Medulla oblongata (tissue), 1 donor: ENCODE data around the gene HTR6.
"Not testable (repeated sequence)": the region's sequence is repeated elsewhere in the genome, so short reads cannot be mapped to it uniquely, and the experiment has no call there.

Experiments
- DNase-seq: peaks from one replicate; pipeline ENCODE4 v3.0.0-alpha.2; 2015; ENCODE audit errors: extremely low spot score

HTR6 gene

DNA sequence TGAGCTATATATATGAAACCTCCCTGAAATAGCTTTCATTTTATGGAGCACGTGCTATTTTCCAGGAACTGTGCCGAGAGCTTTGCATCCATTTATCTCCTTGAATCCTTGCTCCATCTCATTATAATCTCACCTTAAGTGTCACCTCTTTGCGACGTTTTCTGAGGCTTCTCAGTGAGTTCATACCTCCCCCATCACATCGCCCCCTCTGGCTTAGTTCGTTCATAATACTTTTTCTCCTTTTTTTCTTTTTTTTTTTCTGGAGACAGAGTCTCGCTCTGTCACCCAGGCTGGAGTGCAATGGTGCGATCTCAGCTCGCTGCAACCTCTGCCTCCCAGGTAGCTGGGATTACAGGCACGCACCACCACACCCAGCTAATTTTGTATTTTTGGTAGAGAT is 25.4 kb upstream of the HTR6 start:
- not testable (repeated sequence) for DNase-seq

DNA sequence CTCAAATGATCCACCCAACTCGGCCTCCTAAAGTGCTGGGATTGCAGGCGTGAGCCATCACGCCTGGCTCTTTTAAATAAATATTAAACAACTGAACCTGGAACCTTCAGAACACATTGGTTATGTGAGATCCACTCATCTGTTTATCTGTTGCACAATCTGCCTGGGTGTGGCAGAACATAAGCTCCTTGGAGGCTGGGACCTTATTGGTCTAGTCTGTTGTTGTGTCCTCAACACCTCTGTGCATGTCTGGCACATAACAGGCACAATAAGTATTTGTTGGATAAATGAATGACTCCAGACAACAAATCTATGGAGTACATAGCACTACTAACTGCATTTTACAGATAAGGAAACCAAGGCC is 24.7 kb upstream of the HTR6 start:
- DNase-seq: no peak

DNA sequence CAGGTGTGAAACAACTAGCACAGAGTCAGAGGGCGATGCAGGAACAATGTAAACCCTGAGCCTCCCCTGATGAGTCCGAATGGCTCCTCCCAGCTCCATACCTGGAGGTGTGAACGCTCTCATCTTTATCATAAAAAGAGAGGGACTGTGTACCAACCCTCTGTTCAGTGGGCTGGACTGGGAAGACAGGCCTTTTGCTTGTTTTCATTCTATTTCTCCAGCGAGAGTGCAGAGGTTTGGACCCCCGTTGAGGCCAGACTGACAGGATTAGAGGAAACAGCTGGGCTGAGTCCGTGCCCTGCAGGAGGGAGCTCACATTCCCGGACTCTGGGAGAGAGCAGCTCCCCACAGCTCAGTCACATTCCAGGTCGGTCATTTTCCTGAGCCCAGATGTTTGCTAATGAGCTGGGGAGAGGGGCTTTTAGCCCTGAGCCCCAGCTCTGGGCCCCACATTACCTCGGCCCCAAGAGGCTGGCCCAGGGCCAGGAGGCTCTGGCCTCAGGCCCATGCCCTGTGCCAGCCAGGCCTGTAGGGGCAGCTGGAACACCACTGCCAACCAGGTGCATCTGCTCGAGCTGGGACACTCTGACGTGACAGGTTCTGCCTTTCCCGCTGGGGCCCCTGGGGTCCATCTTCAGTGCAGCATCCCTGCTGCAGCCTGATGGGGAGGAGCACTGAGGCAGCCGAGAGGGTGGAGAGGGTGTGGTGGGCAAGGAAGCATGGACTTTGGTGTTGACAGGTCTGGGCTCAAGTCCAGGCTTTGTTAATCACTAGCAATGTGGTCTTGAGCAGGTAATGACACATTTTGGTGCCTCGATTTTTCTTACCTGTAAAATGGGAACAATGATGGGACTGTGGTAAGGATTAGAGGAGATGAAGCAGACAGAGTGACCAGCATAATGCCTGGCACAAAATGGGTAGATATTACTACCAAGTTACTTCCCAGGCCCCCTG is 24.0 kb upstream of the HTR6 start:
- DNase-seq: no peak

DNA sequence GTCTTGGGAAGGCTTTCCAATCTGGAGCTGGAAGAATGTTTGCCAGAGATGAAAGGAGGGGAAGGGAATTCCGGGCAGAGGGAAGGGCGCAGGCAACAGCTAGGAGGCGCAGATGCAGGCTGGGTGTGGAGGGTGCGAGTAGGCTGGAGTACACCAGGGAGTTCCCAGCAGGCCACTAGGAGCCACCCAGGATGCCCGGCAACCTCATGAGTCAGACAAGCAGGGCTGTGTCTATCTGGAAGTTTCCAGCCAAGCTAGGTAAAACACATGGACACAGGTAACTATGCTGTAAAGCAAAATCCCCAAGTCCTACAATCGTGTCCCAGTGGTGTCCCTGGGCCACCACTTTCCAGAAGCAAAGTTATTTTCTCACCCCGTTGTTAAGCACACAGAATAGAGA is 21.6 kb upstream of the HTR6 start:
- DNase-seq: no peak

DNA sequence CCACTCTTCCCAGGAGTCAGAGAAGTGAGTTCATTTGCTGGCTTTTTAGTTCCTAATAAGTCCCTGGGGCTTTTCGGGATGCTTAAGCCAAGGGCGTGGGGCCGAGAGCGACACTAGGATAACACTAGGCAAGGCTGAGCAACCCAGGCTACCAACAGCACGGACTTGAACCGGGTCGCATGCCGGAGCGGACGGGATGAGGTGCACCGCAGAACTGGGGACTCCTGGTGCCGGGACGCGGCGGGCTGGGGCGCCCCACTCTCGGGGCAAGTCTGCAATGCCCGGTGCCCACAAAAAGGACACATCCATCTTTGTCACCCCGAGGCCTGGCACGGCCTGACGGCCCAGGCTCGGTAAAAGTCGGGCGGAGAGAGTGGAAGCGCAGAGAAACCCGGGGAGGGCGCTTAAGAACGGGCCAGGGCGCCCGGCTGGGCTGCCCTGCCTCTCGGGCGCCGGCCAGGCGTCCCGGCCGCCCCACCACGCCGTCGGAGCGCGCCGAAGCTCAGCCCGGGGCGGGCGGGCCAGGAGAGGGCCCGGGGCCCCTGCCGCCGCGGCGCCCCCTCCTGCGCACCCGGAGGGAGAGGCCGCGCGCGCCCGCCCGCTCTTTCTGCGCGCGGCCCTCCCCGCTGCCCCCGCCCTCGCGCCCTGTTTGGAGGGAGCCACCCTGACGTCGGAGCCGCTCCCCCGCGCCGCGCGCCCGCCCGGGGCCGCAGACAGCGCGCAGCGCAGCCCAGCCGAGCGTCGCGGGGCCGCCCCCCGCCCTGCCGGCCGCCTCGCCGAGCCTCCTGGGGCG is 20.9 kb upstream of the HTR6 start, which contains the start of gene NBL1:
NBL1 (plus strand) TSS at position 710 of the 793 bp plus-strand sequence. CDS start 10,720 bp downstream, outside the sequence.
- peak; percentile 44 for DNase-seq

DNA sequence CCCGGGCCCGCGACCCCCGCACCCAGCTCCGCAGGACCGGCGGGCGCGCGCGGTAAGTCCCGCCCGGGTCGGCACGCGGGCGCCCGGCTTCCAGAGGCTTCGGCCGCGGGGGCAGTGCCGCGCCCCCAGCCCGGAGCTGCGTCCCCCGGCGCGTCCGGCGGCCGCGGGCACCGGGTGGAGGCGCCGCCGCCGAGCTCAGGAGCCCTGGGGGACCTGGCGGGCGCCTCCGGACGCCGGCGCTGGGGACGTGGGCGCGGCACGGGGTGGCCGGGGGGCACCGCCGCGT is 20.3 kb upstream of the HTR6 start:
- no peak for DNase-seq

DNA sequence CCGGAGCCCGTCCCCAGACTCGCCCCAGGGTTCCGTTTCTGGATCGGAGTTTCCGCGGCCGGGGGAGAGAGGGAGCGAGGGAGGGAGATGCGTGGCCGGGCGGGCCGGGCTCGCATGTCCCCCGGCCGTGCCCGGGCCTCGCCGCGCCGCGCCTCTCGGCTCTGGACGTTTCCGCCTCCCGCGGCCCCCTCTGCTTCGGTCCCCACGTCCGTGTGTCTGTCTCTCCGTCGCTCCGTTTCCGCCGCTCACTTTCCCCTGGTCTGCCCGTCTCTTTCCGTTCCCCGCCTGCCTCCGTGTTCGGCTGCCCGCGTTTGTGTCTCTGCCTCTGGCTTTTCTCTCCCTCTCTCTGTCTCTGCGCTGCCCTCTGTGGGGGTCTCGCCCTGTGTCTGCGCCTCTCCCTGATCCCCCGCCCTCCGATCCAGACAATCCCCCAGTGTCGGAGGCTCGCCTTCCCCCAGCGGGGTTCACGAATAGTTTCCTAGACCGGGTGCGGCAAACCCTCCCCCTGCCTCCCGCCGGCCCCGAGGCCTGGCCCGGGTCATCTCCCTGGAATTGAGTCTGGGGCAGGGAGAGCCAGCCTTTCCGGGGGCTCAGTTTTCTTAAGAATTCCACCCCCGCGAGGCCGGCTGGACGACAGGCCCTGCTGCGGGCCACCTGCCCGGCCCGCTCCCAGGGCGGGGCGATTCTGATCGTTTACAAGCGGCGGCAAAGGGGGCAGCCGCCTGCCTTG is 19.8 kb upstream of the HTR6 start:
- DNase-seq: no peak

DNA sequence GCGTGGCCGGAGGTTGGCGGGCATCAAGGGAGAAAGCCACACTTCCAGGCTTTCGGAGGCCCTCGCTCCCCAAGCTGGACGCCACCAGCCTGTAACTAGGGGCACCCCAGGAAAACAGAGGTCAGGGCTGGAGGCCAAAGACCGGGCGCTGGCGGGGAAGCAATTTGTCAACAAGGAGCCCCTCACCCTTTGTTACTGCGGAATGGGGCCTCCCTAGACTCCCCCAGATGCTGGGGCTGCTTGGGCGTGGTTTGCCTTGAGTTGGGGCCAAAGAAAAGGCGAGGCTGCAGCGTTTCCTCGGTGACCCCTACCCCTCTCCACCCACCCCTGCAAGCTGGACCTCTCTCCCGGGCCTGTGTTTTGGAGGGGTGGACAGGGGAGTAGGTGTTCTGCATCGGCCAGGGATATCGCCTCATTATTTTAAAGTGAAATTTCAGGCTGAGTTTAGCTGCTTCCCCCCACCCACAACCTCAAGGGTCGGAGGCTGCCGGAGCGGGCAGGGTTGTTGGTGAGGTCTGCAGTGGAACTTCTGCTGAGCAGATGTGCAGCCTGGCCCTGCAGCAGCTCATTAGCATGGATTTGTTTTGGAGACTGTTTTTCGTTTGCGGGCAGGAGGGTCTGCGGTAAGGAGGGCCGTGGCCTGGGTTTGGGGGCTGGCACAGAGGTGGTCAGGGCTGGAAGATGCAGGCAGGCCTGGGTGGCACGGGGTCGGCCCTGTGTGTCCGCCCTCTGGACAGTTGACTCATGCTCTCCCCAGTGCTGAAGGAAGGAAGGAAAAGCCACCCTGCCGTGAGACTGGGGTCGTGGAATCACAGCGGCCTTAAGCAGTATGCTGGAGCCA is 19.0 kb upstream of the HTR6 start:
- DNase-seq: no peak

DNA sequence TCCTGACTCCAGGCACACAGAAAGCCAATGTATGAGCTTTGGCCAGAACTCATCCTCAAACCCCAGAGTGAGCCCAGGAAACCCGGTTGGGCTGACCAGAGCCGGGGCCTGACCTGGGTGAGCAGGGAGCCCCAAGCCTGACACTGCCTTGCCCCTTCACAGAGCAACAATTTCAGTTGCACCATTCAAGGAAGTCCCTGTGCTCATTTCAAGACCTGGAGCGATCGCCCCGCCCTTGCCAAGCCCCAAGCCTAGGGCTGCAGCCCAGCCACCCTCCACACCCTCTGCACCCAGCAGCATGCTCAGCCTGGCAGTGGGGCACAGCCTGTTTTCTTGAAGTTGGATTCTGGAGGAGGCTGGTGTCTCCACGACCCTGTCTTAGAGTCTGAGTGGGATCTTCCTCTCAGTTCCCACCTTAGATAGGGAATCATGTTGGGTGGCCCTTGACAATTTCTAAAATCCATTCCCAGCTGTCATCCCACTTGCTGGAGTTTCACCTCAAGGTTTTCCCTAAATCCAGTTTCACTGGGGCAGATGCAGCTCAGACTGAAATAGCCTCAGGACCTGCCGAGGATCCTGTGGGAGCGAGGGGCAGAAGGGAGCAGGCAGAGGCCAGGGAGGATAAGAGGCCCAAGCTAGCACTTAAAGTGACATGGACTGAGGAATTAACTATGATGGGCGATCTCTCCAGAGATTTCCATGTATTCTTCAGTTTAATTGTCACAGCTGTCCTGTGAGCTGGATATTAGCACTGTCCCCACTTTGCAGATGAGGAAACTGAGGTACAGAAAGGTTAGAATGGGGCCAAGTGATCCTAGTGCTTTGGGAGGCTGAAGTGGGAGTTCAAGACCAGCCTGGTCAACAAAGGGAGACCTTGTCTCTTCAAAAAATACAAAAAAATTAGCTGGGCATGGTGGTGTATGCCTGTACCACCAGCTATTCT is 18.0 kb upstream of the HTR6 start:
- no peak for DNase-seq

DNA sequence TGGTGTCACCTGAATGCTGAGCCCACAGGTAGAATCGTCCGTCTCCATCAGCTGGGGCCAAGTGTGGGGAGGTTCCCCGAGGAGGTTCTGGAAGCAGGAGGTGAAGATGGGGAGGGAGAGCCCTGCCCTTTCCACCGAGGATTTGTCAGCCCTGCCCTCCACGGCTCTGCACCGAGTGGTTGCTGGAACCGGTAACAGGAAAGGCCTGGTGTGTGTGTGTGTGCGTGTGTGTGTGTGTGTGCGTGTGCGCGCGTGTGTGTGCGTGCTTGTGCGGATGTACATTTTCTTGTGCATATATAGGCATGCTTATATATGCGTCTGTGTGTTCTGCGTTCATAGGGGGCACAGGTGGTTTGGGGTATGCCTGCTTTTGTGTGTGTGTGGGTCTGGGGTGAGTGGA is 17.0 kb upstream of the HTR6 start:
- no peak for DNase-seq

DNA sequence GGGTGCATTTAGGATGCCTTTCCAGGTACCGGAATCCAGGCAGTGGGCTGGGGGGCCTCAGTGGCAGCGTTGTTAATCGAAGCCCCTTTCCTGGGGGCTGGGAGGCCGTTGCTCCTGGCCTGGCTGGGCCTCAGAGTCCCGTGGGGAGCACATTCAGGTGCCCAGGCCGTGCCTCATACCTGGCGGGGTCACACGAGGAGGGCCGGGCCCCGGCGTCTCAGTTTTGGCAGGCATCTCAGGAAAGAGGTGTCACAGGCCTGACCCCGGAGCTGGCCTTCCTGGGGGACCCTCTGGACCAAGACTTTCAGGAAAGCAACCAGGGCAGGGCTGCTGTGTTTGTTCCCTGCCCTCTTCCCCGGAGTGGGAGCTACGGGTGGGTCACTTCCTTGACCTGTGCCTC is 16.4 kb upstream of the HTR6 start:
- no peak for DNase-seq

DNA sequence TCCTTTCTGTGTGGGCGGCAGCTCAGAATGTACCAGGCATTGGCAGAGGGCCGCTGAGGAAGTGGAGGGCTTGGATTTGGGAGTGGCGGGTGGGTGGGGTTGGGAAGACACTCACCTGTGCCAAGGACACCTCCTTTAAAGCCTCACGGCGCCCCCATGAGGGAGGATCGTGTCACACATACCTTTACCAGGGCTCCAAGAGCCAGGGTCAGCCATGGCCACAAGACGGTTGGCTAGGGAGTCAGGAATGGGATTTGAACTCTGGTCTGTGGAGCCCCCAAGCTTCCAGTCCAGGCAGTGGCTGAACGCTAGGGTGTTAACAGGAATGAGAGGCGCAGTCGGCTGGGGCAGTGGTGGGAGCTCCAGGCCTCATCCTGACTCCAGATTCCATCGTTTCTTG is 16.0 kb upstream of the HTR6 start:
- peak; percentile 22 for DNase-seq

DNA sequence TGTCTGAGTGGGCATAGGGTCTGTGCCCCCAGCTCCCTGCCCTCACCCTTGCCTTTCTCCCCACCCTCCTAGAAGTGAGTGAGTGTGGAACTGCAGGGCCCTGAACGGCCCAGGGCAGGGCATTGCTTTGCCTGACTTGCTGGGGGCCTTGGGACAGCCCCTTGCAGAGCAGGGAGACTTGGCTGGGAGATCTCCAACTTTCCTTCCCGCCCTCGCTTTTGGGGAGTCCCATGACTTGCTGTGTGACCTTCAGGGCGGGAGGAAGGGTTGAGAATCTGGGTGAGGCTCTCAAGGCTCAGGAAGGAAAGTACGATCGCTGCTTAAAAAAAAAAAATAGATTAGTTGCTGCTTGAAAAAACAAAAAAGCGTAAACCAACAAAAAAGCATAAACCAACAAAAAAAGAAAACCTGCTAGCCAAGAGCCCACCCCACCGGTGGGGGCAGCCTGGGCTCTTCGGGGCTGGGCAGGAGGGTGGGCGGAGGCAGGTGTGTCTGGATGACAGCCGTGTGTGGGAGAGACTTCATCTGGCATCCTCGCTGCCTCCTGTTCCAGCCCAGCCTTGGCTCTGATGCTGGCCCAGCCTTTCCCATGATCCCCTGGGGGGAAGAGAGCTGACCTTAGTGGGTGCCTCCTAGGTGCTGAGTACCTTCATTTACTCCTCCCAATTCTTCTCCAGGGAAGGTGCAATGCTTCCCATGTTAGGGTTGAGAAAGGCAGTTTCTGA is 14.1 kb upstream of the HTR6 start:
- no peak for DNase-seq

DNA sequence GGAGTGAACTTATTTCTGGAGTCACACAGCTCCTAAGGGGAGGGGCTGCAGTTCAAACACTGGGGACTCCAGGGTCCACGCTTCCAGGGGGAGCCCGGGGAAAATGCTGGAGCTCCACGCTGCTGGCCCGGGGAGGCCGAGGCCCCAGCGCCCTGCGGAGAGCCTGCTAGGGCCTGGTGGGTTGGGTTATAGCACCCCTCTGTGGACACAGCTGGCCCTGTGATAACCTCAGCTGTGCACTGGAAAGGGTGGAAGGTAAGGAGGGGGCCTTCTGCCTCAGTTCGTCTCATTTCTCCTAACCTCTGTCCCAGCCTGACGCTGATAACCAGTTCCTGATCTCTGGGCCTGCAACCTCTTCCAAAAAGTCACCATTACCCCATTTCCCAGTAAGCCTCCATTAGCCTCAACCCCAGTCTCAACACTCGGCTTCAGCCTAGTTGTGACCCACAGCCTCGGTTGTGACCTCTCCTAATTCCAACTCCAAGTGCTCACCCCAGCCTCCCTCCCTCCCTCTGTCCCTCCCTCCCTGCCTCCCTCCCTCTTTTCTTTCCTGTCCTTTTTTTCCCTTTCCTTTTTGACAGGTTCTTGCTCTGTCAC is 13.4 kb upstream of the HTR6 start:
- DNase-seq: peak; percentile 69

DNA sequence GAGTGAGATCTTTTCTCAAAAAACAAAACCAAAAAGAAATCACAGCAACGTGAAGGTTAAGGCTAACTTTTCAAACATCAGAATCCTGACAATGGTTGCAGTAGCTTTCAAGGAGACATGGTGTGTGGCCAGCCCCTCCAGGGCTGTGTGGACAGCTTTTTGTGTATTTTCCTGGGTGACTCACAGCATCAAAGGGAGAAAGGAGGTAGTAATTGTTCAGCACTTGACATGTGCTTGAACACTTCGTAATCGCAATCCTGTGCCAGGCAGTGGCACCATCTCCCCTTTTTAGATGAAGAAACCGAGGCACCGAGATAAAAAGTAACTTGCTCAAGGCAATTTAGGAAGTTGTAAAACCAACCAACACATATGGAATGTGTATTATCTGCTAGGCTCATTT is 10.3 kb upstream of the HTR6 start:
- DNase-seq: no peak

DNA sequence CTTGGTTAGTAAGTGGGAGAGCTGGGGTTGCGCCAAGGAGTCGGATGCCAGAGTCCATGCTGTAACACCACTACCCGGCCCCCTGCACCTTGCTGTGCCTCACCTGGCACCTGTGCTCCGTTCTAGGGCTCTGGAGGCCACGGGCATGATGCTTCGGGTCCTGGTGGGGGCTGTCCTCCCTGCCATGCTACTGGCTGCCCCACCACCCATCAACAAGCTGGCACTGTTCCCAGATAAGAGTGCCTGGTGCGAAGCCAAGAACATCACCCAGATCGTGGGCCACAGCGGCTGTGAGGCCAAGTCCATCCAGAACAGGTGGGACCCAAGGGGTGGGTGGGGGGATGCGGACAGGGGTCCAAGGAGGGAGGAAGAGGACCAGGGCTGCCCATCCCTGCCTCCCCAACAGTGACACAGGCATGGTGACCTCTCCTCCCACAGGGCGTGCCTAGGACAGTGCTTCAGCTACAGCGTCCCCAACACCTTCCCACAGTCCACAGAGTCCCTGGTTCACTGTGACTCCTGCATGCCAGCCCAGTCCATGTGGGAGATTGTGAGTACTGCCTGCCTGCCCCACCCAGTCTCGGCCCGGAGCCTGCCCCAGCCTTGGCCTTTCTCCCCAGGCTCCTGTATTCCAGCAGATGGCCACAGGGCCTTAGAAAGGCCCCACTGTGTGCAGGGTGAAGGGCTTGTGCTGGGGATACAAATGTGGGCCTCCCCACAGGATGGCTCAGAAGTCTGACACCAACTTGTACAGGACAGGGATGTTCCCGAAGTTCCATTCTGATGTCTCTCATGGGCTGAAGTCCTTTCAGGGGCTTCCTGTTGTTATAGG is 9.6 kb upstream of the HTR6 start:
- DNase-seq: no peak

DNA sequence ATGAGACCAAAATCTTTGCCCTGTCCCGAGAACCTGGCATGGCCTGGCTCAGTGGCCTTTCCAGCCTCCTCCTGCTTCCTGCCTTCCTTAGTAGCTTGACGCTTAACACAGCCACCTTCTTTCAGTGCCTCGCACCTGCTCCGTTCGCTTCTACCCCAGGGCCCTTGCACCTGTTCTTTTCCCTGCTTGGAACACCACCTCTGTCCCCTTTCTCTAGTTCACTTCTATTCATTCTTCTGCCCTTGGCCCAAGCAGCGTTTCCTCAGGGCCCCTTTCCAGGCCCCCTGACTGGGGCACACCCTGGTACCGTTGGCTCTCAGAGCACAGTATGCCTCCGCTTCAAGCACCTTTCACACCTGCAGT is 9.0 kb upstream of the HTR6 start:
- DNase-seq: no peak

DNA sequence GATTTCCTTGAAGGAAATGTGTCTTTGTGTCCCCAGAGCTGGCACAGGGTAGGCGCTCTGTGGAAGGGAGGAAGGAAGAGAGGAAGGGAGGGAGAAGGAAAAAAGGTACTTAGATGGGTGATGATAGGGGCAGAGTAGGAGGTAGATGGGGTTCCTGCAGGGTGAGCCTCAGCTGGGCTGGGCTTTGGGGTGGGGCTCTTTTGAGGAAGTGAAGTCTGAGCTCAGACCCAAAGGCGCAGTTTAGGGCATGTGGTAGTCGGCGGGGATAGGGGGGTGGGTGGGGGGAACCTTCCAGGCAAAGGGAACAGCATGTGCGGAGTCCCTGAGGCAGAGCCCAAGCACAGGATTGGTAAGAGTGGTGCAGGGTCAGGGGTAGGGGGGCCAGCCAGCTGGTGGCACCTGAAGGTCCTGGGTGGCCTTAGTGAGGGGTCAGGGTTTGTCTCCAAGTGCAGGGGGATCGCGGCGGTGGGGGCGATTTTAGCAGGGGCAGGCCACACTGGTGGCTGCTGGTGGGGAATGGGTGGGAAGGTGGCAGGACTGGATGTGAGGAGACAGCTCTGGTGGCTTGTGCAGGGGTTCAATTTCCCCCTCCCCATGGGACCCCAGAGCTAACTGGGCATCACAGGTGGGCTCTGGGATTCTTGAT is 8.4 kb upstream of the HTR6 start:
- DNase-seq: no peak
